GM21528 (cell line): Measurements from ENCODE around the gene SMIM3.
A peak's percentile ranks its signal among the peaks of the same experiment; 100 is the strongest.
"Not testable (repeated sequence)": the region's sequence is repeated elsewhere in the genome, so short reads cannot be mapped to it uniquely, and the experiment has no call there.

Experiments
- ATAC-seq: cut with Tn5 transposase; IDR thresholded peaks from one replicate; pipeline ENCODE4 v1.9.1; 2021; ENCODE audit warnings: mild to moderate bottlenecking, moderate library complexity; ENCODE audit not compliant: unreplicated experiment, low FRiP score

The SMIM3 gene

GRCh38 chr5:150778517-150779396 is at the start of gene SMIM3:
TSS of gene SMIM3 (plus strand) at chr5:150778757. CDS start at chr5:150795441, 16,684 bp downstream.
- ATAC-seq = no peak

GRCh38 chr5:150729859-150730258 is 48.7 kb upstream of the SMIM3 start:
- no peak for ATAC-seq

GRCh38 chr5:150731669-150732242 is 46.8 kb upstream of the SMIM3 start:
- no peak for ATAC-seq

- no peak for ATAC-seq
Measured at GRCh38 chr5:150734579-150735384, 43.8 kb upstream of the SMIM3 start.

GRCh38 chr5:150738862-150739261 is 39.7 kb upstream of the SMIM3 start:
- no peak for ATAC-seq

GRCh38 chr5:150740992-150741391 is 37.6 kb upstream of the SMIM3 start:
- no peak for ATAC-seq

GRCh38 chr5:150742455-150743141 is 36.0 kb upstream of the SMIM3 start:
- not testable (repeated sequence) for ATAC-seq

- ATAC-seq = not testable (repeated sequence)
Measured at GRCh38 chr5:150743142-150743488, 35.4 kb upstream of the SMIM3 start.

- no peak for ATAC-seq
Measured at GRCh38 chr5:150750469-150750868, 28.1 kb upstream of the SMIM3 start.

- ATAC-seq = no peak
Measured at GRCh38 chr5:150751096-150751891, 27.3 kb upstream of the SMIM3 start.

- ATAC-seq = no peak
Measured at GRCh38 chr5:150753463-150753862, 25.1 kb upstream of the SMIM3 start.

GRCh38 chr5:150753863-150754262 is 24.7 kb upstream of the SMIM3 start:
- no peak for ATAC-seq

GRCh38 chr5:150757087-150757649 is 21.4 kb upstream of the SMIM3 start:
- no peak for ATAC-seq

- peak; percentile 40 for ATAC-seq
Measured at GRCh38 chr5:150758203-150758530, 20.4 kb upstream of the SMIM3 start.

- peak; percentile 95 for ATAC-seq
Measured at GRCh38 chr5:150758531-150759333, 19.8 kb upstream of the SMIM3 start, which contains the start of gene DCTN4. TSS of gene DCTN4 (minus strand) at chr5:150759017. CDS start at chr5:150758993, 24 bp downstream.

GRCh38 chr5:150759334-150759583 is 19.3 kb upstream of the SMIM3 start:
- ATAC-seq = no peak

- no peak for ATAC-seq
Measured at GRCh38 chr5:150762211-150762610, 16.3 kb upstream of the SMIM3 start.

GRCh38 chr5:150763023-150763769 is 15.4 kb upstream of the SMIM3 start:
- no peak for ATAC-seq
